NCI-H460 (cell line): ENCODE measurements around the gene GDF9. TPM values are rescaled to one million over a fixed set of nuclear protein-coding genes. Genes with fewer than 3 reads are reported as not detected.
A peak's percentile ranks its signal among the peaks of the same experiment; 100 is the strongest.

ENCODE experiments used
- DNase-seq: peaks from one replicate; pipeline ENCODE4 v3.0.0-alpha.2; 2016; ENCODE audit warnings: low read depth; ENCODE audit errors: extremely low read depth
- total RNA-seq: library from RNA; depleted of rRNA; stranded (reverse); fragments of >200 nt; shearing (Covaris generic); gene quantifications from 2 replicates; pipeline ENCODE4 v1.2.3, GENCODE V29; 2014

GDF9 gene
- total RNA-seq, 1 experiment from 2014 or later, result 0.50 TPM

GRCh38 chr5:132839426-132840301 lies 26.6 kb downstream of the GDF9 start:
- DNase-seq, result no peak

- DNase-seq, result no peak
These were observed 27.6 kb downstream of the GDF9 start for GRCh38 chr5:132838516-132839282.

GRCh38 chr5:132837868-132838267 lies 28.4 kb downstream of the GDF9 start:
- no peak for DNase-seq

DNA sequence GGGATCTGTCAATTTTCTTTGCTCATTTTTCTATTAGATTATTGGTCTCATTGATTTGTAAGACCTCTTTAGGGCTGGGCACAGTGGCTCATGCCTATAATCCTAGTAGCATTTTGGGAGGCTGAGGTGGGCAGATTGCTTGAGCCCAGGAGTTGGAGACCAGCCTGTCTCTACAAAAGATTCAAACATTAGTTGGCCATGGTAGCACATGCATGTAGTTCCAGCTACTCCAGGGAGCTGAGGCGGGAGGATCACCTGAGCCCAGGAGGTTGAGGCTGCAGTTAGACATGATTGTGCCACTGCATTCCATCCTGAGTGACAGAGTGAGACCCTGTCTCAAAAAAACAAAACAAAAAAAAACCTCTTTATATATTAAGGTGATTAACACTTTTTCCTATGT lies 29.4 kb downstream of the GDF9 start:
- no peak for DNase-seq

DNA sequence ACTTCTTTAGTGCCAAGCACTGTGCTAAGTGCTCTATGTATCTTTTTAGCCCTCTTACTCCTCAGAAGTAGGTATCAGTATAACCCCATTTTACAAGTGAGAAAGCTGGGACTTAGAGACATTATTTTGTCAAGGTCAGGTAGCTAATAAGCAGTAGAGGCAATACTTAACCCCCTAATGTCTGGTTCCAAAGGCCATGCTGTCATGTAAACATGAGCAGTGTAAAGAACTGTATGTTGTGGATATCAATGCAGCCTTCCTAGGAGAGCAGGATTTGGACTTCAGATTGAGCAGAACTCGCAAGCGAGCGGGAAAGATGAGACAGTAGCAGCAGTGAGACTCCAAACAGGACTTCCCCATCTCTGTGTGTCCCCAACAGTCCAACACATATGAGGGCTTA lies 32.2 kb downstream of the GDF9 start:
- DNase-seq, result no peak

GRCh38 chr5:132832612-132833011 lies 33.7 kb downstream of the GDF9 start:
- no peak for DNase-seq

DNA sequence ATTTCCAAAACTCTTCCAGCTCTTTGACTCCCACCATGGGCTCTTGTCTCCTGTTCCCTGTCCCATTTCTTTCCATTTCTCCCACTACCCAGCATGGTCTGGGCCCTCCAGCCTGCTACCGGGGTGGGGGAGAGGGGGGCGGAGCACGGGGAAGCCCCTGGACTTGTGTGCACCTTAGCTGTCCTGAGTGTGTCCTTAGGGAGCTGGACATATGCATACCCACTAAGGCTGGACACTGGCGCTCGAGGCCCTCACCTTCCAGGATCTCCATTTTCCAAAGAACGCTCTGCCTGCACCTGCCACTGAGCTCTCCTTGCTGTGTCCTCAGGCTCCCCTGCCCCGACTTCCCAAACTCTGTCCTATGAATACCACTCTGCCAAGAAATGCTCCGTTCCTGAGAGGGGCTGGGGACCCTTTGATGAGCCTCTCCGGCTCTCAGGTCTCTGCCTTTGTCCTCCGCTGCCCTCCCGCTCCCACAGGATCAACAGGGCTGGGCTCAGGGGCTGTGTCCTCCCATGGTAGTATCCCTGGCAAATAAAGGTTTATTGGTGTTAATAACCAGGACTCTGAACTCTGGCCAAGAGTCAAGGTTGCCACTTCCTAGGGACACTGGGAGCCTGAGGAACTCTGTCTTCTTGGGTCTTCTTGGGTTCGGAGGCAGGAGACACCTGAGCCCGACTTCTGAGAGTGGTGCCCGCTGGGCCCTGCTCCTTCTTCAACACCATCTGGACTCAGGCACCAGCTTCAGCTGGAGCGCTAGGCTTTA lies 35.0 kb downstream of the GDF9 start:
- DNase-seq, result no peak

DNA sequence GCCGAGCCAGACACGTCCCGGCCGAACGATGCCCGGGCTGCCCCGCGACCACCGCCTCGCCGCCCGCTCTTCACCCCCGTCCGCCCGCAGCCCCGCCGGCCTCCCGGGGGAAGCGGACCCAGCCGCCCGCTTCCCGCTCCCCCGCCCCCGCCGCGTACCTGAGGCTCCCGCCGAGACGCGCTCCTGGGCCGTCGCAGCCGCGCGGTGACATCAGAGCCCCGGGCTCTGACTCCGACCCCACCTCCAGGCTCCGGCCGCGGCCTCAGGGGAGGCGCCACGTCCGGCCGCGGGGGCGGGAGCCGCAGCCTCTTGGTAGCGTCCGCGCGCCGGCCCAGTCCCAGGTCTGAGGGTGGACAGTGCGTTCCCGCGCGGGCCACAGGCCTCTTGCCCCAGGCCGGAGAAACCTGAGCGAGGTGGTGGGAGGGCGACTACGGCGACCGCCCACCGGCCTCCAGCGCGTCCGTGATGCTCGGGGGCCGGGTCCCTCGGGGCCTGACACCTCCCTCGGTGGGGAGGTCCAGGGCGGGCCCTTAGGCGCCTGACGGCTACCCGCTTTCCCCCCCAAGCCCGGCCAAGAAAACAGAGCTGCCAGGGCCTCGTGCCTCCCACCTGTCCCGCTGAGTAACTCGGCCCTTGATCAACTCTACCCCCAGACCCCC lies 35.7 kb downstream of the GDF9 start, which contains the start of gene SHROOM1:
TSS of gene SHROOM1 (minus strand) at position 212 of the 659 bp plus-strand sequence. CDS start 4,507 bp downstream, outside the sequence.
- DNase-seq, result peak; percentile 57

DNA sequence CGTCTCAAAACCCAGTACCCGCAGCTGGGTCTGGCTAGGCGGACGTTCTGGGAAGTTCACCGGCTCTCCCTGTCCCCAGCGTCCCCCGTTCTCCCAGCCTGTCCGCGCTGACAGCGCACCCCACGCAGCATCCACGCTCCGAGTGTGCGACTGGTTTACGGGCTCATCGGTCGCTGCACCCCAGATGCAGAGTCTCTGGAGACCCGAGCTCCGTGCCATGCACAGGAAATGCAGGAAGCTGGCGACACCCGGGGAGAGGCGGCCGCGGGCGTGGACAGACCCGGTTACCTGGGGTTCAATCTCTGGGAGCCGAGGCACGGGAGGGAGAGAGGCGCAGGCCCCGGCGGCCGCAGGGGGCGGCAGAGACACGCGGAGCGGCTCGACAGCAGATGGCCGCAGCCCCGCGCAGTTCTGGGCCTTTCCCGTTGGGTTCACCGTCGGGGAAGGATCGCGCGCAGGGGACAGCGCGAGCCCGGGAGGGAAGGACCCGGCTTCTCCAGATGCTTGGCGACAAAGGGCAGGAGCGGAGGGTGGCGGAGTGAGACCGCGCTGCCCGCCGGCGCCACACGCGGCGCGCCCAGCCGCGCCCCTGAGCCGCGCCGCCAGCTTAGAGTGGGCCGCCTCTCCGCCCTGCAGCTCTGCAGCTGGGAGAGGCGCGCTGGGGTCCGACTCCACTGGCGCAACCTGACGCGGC lies 36.4 kb downstream of the GDF9 start:
- DNase-seq, result peak; percentile 68

DNA sequence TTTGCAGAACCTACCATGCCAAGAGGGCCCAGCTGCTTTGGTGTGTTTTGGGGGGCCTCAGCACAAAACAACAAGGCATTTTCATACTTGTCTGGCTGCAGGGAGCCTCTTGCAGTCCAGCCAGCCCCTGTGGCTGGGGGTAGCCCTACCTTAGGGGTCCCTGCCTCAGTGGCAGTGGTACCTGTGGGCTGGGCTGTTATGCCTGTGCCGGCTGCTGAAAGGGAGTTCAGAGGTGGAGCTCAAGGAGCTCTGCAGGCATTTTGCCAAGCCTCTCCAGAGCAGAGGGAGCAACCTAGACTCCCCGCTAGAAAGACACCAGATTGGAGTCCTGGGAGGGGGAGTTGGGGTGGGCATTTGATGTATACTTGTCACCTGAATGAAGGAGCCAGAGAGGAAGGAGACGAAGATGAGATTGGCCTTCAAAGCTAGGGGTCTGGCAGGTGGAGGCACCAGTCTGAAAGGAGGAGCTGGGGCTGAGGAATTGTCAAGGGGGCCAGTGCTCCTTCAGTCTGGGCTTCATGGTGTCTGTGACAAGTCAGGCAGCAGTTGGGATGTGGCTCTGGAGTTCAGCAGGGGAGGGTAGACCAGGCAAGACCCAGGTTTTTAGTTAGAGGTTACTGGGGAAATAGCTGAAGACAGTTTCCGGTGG lies 37.3 kb downstream of the GDF9 start:
- no peak for DNase-seq

- no peak for DNase-seq
These were observed 38.2 kb downstream of the GDF9 start for GRCh38 chr5:132827943-132828673.

- DNase-seq, result no peak
These were observed 39.7 kb downstream of the GDF9 start for GRCh38 chr5:132826424-132827082.

GRCh38 chr5:132825834-132826391 lies 40.4 kb downstream of the GDF9 start:
- DNase-seq, result no peak

DNA sequence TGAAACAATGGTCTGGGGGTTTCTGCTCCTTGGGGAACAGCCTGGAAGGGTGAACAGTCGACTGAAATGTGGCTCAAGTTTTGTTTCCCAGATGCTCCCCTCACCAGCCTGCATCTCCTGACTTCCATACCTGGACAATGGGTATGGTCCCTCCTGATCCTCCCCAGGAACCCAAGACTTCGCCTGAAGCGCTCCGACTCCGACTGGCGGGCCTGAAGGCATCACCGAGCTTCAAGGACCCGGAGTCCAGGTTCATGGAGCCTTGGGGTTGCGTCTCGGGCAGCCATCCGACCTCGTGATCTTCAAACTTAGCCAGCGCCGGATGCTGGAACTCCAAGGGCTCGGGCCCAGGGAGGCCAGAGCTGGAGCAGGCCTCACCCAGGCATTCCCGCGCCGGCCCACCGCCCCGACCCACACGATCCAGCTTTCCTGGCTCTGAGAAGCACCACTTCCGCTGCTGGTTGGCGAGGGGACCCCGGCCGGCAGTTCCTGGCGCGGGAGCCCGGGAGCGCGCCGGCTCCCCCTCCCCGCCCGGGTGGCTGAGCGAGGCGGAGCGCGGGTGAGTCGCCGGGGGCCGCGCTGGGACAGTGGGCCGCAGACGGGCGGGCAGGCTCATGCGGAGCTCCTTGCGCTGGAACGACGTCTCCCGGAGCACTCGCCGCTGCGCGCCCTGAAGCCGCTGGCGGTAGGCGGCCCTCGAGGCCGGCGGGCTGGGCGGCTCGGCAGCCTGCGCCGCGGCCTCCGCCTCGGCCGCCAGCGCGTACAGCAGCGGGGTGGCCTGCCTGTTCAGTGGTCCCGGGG lies 41.0 kb downstream of the GDF9 start:
- no peak for DNase-seq

DNA sequence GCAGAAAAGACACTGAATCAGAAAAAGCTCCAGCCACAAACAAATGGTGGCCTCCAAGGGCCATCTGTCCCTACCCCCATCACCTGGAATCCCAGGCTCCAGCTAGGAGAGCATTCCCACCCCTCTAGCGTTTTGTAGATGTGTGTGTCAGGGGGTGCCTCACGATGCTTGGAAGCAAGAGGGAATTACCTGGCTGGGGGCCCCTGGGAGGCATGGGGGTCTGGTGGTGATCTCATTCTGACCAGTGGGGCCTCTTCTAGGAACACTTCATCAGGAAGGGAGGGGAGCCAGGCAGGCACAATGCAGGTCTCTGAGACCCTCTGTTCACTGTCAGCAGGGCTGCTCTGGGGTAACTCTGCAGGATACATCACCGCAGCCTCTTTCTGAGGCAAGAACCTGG lies 41.8 kb downstream of the GDF9 start:
- DNase-seq, result no peak

GRCh38 chr5:132823481-132824050 lies 42.7 kb downstream of the GDF9 start:
- DNase-seq, result no peak
